ENCODE data around the gene TWIST2. TPM values are rescaled to one million over a fixed set of nuclear protein-coding genes. Genes with fewer than 3 reads are reported as not detected.
A peak's percentile ranks its signal among the peaks of the same experiment; 100 is the strongest.

Gene TWIST2
- total RNA-seq, 2 donors from 2014 or later: 41.4 to 62.1 TPM

GRCh38 chr2:238868067-238868524, 20.2 kb downstream of the TWIST2 start:
- no peaks in the 10 kb centered on the region for H3K27me3 ChIP-seq (replicated peaks; ENCODE audit: insufficient read depth)
- TF ChIP-seq, protein P1, sequence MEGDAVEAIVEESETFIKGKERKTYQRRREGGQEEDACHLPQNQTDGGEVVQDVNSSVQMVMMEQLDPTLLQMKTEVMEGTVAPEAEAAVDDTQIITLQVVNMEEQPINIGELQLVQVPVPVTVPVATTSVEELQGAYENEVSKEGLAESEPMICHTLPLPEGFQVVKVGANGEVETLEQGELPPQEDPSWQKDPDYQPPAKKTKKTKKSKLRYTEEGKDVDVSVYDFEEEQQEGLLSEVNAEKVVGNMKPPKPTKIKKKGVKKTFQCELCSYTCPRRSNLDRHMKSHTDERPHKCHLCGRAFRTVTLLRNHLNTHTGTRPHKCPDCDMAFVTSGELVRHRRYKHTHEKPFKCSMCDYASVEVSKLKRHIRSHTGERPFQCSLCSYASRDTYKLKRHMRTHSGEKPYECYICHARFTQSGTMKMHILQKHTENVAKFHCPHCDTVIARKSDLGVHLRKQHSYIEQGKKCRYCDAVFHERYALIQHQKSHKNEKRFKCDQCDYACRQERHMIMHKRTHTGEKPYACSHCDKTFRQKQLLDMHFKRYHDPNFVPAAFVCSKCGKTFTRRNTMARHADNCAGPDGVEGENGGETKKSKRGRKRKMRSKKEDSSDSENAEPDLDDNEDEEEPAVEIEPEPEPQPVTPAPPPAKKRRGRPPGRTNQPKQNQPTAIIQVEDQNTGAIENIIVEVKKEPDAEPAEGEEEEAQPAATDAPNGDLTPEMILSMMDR (IDR thresholded peaks at IDR 0.05): no peak
- no peaks in the 10 kb centered on the region for H3K9me3 ChIP-seq
- peaks cover 37 to 62% of the 10 kb centered on the region in 2 donors for H3K4me1 ChIP-seq (ENCODE audit: control insufficient read depth in 1 of 2, low read depth in 2 of 2)
- DNase-seq (ENCODE audit: low spot score) (peak; percentile 52), ATAC-seq (ENCODE audit: insufficient number of reproducible peaks, low FRiP score, low read depth) (peak; percentile 9)
- H3K4me3 ChIP-seq: peak overlapping the region; percentile 39
- peak overlapping the region; percentile 66 to 91 for H3K27ac ChIP-seq
- H3K36me3 ChIP-seq: no peaks in the 10 kb centered on the region

GRCh38 chr2:238868616-238869292, 20.9 kb downstream of the TWIST2 start:
- H3K36me3 ChIP-seq: no peaks in the 10 kb centered on the region
- TF ChIP-seq, protein P1 (IDR thresholded peaks at IDR 0.05): no peak
- ATAC-seq (ENCODE audit: insufficient number of reproducible peaks, low FRiP score, low read depth) (no peak), DNase-seq (ENCODE audit: low spot score) (no peak)
- no peaks in the 10 kb centered on the region for H3K9me3 ChIP-seq
- peaks cover 32 to 55% of the 10 kb centered on the region in 2 donors for H3K4me1 ChIP-seq (ENCODE audit: control insufficient read depth in 1 of 2, low read depth in 2 of 2)
- no peaks in the 10 kb centered on the region for H3K27me3 ChIP-seq (replicated peaks; ENCODE audit: insufficient read depth)
- H3K27ac ChIP-seq: peak overlapping the region; percentile 66 to 91
- peak overlapping the region; percentile 39 for H3K4me3 ChIP-seq

GRCh38 chr2:238869293-238870124, 21.6 kb downstream of the TWIST2 start:
- Histone ChIP-seq H3K27ac (peak overlapping the region in 1 of 2 donors; percentile 6), H3K36me3 (no peaks in the 10 kb centered on the region), H3K4me3 (no peak overlapping the region), H3K9me3 (no peaks in the 10 kb centered on the region), H3K27me3 (replicated peaks; ENCODE audit: insufficient read depth) (no peaks in the 10 kb centered on the region), H3K4me1 (ENCODE audit: control insufficient read depth in 1 of 2, low read depth in 2 of 2) (peaks cover 30 to 49% of the 10 kb centered on the region in 2 donors)
- no peak for DNase-seq (ENCODE audit: low spot score)
- TF ChIP-seq, protein P1 (IDR thresholded peaks at IDR 0.05): no peak
- ATAC-seq (ENCODE audit: insufficient number of reproducible peaks, low FRiP score, low read depth): no peak

DNA sequence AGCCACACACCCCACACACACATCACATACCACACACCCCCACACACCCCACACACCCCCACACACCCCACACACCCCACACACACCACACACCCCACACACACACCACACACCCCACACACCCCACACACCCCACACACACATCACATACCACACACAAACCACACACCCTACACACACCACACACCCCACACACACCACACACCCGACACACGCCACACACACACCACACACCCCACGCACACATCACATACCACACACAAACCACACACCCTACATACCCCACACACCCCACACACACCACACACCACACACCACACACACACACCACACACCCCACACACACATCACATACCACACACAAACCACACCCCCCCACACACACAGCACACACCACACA, 22.4 kb downstream of the TWIST2 start:
- no peak for ATAC-seq (ENCODE audit: insufficient number of reproducible peaks, low FRiP score, low read depth)
- TF ChIP-seq, protein P1 (IDR thresholded peaks at IDR 0.05): no peak
- no peaks in the 10 kb centered on the region for H3K9me3 ChIP-seq
- H3K36me3 ChIP-seq: no peaks in the 10 kb centered on the region
- DNase-seq (ENCODE audit: low spot score): no peak
- H3K27me3 ChIP-seq (replicated peaks; ENCODE audit: insufficient read depth): no peaks in the 10 kb centered on the region
- peaks cover 22 to 42% of the 10 kb centered on the region in 2 donors for H3K4me1 ChIP-seq (ENCODE audit: control insufficient read depth in 1 of 2, low read depth in 2 of 2)
- no peak overlapping the region for H3K4me3 ChIP-seq
- no peak overlapping the region for H3K27ac ChIP-seq

- H3K36me3 ChIP-seq: no peaks in the 10 kb centered on the region
- TF ChIP-seq, protein P1 (IDR thresholded peaks at IDR 0.05): no peak
- no peak overlapping the region for H3K4me3 ChIP-seq
- no peak overlapping the region for H3K27ac ChIP-seq
- ATAC-seq (ENCODE audit: insufficient number of reproducible peaks, low FRiP score, low read depth) (no peak), DNase-seq (ENCODE audit: low spot score) (no peak)
- no peaks in the 10 kb centered on the region for H3K9me3 ChIP-seq
- H3K27me3 ChIP-seq (replicated peaks; ENCODE audit: insufficient read depth): no peaks in the 10 kb centered on the region
- H3K4me1 ChIP-seq (ENCODE audit: control insufficient read depth in 1 of 2, low read depth in 2 of 2): peaks cover 16 to 24% of the 10 kb centered on the region in 2 donors
Observed at GRCh38 chr2:238872026-238872425, 24.1 kb downstream of the TWIST2 start.

All from thoracic aorta (tissue), 2 donors.